Activated CD8-positive, alpha-beta T cell treated with anti-CD3 and anti-CD28 coated beads for 36 hours (primary cell): ENCODE measurements around the gene CYP2F1. TPM values are rescaled to one million over a fixed set of nuclear protein-coding genes. Genes with fewer than 3 reads are reported as not detected.
"Not testable (repeated sequence)": the region's sequence is repeated elsewhere in the genome, so short reads cannot be mapped to it uniquely, and the experiment has no call there.

Experiments used
- ATAC-seq: fragments of 200-7000 bp; cut with Tn5 transposase; one replicate; pipeline ENCODE4 v1.10.0; 2021; ENCODE audit warnings: mild to moderate bottlenecking, moderate library complexity
- CTCF ChIA-PET: fragments of 350-600 bp; sonication (Branson Sonifier 250); formaldehyde crosslinking; loops from one replicate; lab custom pipeline; 2021; ENCODE audit warnings: antibody characterized with exemption; lab: Charles Lee
- POLR2A ChIA-PET: fragments of 350-600 bp; sonication (Branson Sonifier 250); formaldehyde crosslinking; loops from one replicate; lab custom pipeline; 2021; ENCODE audit warnings: antibody characterized with exemption; lab: Charles Lee
- DNase-seq: peaks from one replicate; pipeline ENCODE4 v3.0.0-alpha.2; 2020
- H3K27ac Mint-ChIP-seq: one replicate; pipeline ENCODE4 v1.8.0; 2021; ENCODE audit warnings: mild to moderate bottlenecking, mixed read lengths
- H3K27me3 Mint-ChIP-seq: one replicate; pipeline ENCODE4 v1.8.0; 2021; ENCODE audit warnings: mixed read lengths
- H3K36me3 Mint-ChIP-seq: one replicate; pipeline ENCODE4 v1.8.0; 2021; ENCODE audit warnings: low read depth, mixed read lengths
- H3K4me1 Mint-ChIP-seq: one replicate; pipeline ENCODE4 v1.8.0; 2021; ENCODE audit warnings: low read depth, mixed read lengths
- H3K4me3 Mint-ChIP-seq: one replicate; pipeline ENCODE4 v1.8.0; 2021; ENCODE audit warnings: mild to moderate bottlenecking, moderate library complexity, mixed read lengths
- H3K9me3 Mint-ChIP-seq: one replicate; pipeline ENCODE4 v1.8.0; 2021; ENCODE audit warnings: mixed read lengths
- intact Hi-C: fragments of 100-400 bp; cut with micrococcal nuclease; formaldehyde crosslinking; loops from one replicate; pipeline ENCODE4 v1.10.0; 2022
- total RNA-seq, 2 experiments: library from RNA; stranded (reverse); gene quantifications; one replicate each; pipeline ENCODE4 v1.2.3, GENCODE V29; 2021
- TF ChIP-seq, protein P1 (sequence below): fragments of 200-600 bp; IDR thresholded peaks from one replicate; pipeline ENCODE4 v1.8.0; 2022; ENCODE audit warnings: antibody characterized with exemption, mild to moderate bottlenecking

The CYP2F1 gene
- total RNA-seq, 2 experiments from 2014 or later = not detected

- CTCF ChIA-PET = no interaction called here
- no peak for DNase-seq
- TF ChIP-seq, protein P1, sequence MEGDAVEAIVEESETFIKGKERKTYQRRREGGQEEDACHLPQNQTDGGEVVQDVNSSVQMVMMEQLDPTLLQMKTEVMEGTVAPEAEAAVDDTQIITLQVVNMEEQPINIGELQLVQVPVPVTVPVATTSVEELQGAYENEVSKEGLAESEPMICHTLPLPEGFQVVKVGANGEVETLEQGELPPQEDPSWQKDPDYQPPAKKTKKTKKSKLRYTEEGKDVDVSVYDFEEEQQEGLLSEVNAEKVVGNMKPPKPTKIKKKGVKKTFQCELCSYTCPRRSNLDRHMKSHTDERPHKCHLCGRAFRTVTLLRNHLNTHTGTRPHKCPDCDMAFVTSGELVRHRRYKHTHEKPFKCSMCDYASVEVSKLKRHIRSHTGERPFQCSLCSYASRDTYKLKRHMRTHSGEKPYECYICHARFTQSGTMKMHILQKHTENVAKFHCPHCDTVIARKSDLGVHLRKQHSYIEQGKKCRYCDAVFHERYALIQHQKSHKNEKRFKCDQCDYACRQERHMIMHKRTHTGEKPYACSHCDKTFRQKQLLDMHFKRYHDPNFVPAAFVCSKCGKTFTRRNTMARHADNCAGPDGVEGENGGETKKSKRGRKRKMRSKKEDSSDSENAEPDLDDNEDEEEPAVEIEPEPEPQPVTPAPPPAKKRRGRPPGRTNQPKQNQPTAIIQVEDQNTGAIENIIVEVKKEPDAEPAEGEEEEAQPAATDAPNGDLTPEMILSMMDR = no peak
- H3K4me3 Mint-ChIP-seq = no peak overlapping the region
- POLR2A ChIA-PET = interaction anchor here (0.7 kb wide), 1 partner anchor 421 kb away, joined by 4 read pairs; the partner anchor contains the start of gene NUMBL
- no peaks in the 10 kb centered on the region for H3K4me1 Mint-ChIP-seq
- H3K36me3 Mint-ChIP-seq = no peaks in the 10 kb centered on the region
- H3K27ac Mint-ChIP-seq = no peak overlapping the region
- no peak for ATAC-seq
- H3K9me3 Mint-ChIP-seq = no peaks in the 10 kb centered on the region
- intact Hi-C loops = no loop called here
- no peaks in the 10 kb centered on the region for H3K27me3 Mint-ChIP-seq
Measured at GRCh38 chr19:41111750-41112295, 2.4 kb upstream of the CYP2F1 start.

GRCh38 chr19:41112728-41113290 lies 1.4 kb upstream of the CYP2F1 start:
- TF ChIP-seq, protein P1 = no peak
- CTCF ChIA-PET = interaction anchor here (1.5 kb wide), 1 partner anchor 31 kb away, joined by 3 read pairs; no protein-coding TSS in a partner anchor
- no peaks in the 10 kb centered on the region for H3K36me3 Mint-ChIP-seq
- ATAC-seq (no peak), DNase-seq (no peak)
- POLR2A ChIA-PET = no interaction called here
- no peaks in the 10 kb centered on the region for H3K27me3 Mint-ChIP-seq
- no peaks in the 10 kb centered on the region for H3K4me1 Mint-ChIP-seq
- H3K4me3 Mint-ChIP-seq = no peak overlapping the region
- no peaks in the 10 kb centered on the region for H3K9me3 Mint-ChIP-seq
- intact Hi-C loops = no loop called here
- H3K27ac Mint-ChIP-seq = no peak overlapping the region

GRCh38 chr19:41116261-41116660 lies 2.0 kb downstream of the CYP2F1 start:
- ChIA-PET POLR2A (no interaction called here), CTCF (interaction anchor here (0.9 to 1.4 kb wide), 2 partner anchors 28 to 146 kb away, joined by 3 read pairs; no protein-coding TSS in a partner anchor)
- ATAC-seq = no peak
- no peak overlapping the region for H3K27ac Mint-ChIP-seq
- H3K9me3 Mint-ChIP-seq = no peaks in the 10 kb centered on the region
- no peak for DNase-seq
- TF ChIP-seq, protein P1 = no peak
- H3K27me3 Mint-ChIP-seq = no peaks in the 10 kb centered on the region
- no peaks in the 10 kb centered on the region for H3K36me3 Mint-ChIP-seq
- peaks cover 11% of the 10 kb centered on the region for H3K4me1 Mint-ChIP-seq
- intact Hi-C loops = no loop called here
- H3K4me3 Mint-ChIP-seq = no peak overlapping the region

DNA sequence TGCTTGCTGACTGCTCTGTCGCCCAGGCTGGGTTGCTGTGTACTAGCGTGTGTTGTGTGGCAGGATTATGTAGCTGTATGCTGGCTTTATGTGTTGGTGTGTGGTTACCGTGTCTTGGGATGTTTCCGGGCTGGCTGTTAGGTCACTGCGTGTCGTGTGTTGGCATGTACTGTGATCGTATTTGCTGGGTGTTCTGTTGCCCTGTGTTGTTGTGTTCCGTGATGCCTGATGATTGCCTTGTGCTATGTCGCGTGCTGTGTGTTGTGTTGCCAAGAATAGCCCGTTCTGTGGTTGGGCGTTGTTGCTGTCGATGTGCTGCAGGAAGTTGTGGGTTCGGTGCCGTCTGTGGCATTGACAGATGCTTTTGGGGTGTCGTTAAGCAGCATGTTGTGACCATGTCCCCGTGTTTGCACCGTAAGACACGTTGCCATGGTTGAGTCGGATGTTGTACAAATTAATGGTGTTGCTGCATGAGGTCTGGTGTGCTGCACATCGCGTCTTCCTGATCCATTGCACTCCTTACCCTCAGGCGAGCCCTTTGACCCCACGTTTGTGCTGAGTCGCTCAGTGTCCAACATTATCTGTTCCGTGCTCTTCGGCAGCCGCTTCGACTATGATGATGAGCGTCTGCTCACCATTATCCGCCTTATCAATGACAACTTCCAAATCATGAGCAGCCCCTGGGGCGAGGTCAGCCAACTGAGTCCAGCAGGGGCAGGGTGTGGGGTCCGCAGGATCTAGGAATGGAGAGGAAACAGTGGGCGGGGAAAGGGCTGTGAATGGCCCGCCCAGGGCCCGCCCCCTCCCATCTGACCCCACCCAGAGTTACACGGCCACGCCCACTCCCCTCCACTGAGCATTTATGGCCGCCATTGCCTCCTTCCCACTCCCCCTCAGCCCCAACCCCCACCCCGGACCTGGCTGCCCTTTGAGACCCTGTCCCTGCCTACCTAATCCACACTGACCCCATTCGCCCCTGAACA lies 7.0 kb downstream of the CYP2F1 start:
- H3K27me3 Mint-ChIP-seq, intact Hi-C loops, H3K9me3 Mint-ChIP-seq, H3K36me3 Mint-ChIP-seq: not testable (repeated sequence)
- DNase-seq (peak; percentile 72), ATAC-seq (peak; percentile 75)
- ChIA-PET CTCF (interaction anchor here (1.4 kb wide), 1 partner anchor 23 kb away, joined by 3 read pairs; no protein-coding TSS in a partner anchor), POLR2A (interaction anchor here (0.8 kb wide), 1 partner anchor 12 kb away, joined by 3 read pairs; no protein-coding TSS in a partner anchor)
- peaks cover 21% of the 10 kb centered on the region for H3K4me1 Mint-ChIP-seq
- peak overlapping the region; percentile 2 for H3K4me3 Mint-ChIP-seq
- H3K27ac Mint-ChIP-seq = peak overlapping the region; percentile 59

DNA sequence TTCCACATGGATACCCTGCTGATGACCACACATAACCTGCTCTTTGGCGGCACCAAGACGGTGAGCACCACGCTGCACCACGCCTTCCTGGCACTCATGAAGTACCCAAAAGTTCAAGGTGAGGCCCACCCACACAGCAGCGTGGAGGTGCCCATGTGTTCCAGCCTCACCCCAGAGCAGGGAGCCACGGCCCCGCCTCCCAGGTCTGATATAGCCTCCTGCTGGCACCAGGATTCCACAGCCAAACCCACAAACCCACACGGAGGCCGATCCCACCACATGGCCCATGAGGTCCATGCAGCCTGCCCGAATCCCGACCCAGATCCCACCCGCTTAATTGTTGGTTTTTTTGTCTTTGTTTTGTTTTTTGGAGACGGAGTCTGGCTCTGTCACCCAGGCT lies 8.6 kb downstream of the CYP2F1 start:
- H3K4me3 Mint-ChIP-seq, DNase-seq, ATAC-seq, POLR2A ChIA-PET, intact Hi-C loops, H3K27ac Mint-ChIP-seq, H3K9me3 Mint-ChIP-seq, H3K36me3 Mint-ChIP-seq, H3K27me3 Mint-ChIP-seq: not testable (repeated sequence)
- CTCF ChIA-PET = interaction anchor here (1.7 kb wide), 1 partner anchor 22 kb away, joined by 6 read pairs; no protein-coding TSS in a partner anchor
- peaks cover 31% of the 10 kb centered on the region for H3K4me1 Mint-ChIP-seq
